NCI-H69 (cell line): ENCODE results near the gene PABPN1L.

Experiments used
- DNase-seq: peaks from one replicate; lab custom pipeline; 2025; lab: John Stamatoyannopoulos, UW

The PABPN1L gene

DNA sequence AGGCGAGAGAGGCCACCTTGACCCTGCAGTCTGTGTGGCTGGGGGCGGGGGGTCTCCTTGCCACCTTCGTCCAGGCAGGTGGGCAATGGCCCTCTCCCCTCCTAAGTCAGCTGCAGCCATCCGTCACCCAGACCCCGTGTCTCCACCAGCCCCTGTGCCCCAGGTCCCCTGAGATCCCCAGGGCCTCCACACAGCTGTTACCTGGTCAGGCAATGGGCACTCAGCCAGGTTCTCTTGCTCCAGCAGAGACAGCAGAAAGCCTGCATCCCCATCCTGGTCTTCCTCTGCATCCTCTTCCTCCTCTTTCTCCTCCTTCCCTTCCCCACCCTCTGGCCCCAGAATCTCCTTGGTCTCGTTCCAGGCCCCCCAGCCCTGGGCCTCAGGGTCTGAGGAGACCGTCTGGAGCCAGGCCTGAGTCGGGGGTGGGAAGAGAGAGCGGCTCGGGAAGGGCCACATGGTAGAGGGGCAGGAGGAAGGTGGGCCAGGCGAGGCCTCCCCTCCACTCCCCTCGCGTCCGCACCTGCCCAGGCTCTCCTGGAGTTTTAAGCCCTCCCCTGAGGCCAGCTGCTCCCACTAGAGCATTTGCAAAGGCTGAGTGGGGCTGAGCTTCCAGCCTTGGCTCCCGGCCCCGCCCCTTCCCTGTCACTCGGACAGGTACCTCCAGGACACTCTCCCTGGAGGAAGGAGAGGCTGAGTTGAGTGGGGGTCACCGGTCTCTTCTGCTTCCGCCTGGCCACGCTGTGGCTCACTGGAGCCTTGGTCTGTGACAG lies at the start of gene PABPN1L:
Gene PABPN1L, minus strand, starts transcription at position 510 of the 770 bp plus-strand sequence. Its CDS starts 54 bp downstream, at position 456.
- peak; percentile 63 for DNase-seq

DNA sequence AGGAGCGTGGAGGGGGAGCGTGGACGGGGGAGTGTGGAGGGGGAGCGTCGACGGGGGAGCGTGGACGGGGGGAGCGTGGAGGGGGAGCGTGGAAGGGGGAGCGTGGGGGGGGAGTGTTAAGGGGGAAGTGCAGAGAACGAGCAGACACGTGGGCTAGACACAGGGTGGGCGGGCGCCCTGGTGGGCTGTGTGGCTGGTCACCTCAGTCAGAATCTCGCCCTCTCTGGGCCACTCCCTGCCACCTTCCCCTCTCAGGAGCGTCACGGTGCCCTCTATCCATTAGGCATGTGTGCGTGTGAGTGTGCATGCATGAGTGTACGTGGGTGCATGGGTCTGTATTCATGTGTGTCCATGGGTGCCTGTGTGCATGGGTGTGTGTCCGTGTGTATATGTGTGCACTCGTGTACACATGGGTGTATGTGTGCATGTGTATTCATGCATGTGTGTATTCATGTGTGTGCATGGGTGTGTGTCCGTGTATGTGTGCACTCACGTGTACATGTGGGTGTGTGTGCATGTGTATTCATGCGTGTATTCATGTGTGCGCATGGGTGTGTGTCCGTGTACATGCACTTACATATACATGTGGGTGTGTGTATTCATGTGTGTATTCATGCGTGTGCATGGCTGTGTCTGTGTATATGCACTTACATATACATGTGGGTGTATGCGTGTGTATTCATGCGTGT lies 49.3 kb upstream of the PABPN1L start:
- no peak for DNase-seq

DNA sequence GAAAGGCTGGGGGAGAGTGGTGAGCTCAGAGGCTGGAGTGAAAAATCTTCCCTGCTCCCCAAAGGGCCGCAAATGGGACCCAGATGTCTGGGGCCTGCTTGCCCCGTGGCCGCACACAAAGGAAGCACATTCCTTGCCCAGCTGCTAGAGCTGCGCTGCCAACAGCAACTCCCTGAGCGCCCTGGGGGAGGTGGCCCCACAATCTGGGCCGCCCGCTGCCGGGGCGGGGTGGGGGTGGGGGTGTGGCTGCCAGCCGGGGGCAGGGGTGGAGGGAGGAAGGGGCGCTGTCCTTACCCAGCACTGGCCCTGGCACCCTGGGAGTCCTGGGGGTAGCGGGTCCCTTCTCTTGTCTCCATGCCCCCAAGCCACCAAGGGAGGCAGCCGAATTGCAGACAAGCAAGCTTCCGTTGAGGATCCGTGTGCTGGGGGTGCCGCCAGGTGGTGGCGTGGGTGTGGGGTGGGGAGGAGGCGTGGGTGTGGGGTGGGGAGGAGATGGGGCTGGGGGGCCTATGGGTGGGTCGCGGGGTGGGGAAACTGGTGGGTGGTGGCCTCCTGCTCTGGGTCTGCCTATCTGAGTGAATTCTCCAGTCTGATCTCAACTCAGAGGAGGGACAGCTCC lies 48.4 kb upstream of the PABPN1L start:
- DNase-seq: peak; percentile 38

- no peak for DNase-seq
Measured at GRCh38 chr16:88913870-88914269, 47.4 kb upstream of the PABPN1L start.

DNA sequence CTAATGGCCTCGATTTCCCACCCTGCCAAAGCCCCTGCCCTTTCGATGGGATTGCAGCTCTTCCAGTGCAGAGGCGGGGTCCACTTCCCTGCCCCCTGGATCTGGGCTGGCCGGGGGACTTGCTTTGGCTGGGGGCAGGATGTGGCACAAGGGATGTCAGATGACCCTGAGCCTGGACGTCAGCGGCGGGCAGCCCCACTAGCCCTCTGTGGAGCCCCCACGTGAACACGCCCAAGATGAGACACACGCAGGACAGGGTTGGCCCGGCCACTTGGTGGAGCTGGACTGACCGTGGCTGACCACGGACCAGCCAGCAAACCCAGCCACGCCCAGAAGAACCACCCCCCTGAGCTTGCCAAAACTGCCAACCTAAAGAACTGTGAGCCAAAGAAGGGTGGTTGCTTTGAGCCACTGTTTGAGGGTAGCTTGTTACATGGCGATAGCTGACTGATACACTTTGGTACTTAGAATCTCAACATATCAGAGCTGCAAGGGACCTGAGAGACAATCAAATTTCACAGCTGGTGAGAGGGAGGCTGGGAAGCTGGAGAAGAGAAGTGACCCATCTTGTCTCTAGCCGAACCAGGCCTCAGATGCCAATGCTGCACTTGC lies 46.6 kb upstream of the PABPN1L start:
- DNase-seq: no peak

DNA sequence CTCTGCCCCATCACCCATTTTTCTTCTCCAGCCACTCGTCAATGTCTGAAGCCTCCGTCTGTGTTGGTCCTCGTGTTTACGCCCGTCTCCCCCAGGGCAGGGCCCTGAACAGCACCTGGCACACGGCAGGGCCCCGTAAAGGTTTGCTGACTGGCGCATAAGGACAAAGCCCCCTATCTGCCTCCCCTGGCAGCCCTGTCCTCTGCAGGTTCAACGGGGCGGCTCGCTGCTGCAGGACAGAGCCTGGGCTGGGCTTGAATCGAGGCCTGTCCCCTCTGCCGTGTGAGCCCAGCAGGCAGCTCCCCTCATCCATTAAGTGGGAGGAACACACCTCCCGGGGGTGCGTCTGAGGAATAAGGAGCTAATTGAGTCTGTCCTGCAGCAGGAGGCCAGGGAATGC lies 46.1 kb upstream of the PABPN1L start:
- DNase-seq: no peak

DNA sequence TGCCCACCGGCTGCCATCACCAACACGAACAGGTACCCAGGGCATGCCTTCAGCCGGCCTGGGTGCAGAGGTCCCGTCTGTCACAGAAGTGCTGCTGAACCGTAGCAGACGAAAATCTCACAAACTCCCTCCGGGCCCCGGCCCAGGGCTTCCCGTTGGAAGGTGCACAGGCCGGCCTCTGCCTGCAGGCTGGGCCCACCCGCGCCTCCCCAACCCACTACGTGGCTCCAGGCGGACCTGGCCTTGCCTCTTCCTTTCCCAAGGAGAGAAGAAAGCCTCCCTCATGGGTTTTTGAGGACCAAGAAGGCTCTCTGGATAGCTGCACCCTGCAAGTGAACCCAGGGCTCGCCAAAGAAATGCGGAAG lies 45.5 kb upstream of the PABPN1L start:
- no peak for DNase-seq

GRCh38 chr16:88911136-88911945 lies 44.9 kb upstream of the PABPN1L start:
- DNase-seq: peak; percentile 40

DNA sequence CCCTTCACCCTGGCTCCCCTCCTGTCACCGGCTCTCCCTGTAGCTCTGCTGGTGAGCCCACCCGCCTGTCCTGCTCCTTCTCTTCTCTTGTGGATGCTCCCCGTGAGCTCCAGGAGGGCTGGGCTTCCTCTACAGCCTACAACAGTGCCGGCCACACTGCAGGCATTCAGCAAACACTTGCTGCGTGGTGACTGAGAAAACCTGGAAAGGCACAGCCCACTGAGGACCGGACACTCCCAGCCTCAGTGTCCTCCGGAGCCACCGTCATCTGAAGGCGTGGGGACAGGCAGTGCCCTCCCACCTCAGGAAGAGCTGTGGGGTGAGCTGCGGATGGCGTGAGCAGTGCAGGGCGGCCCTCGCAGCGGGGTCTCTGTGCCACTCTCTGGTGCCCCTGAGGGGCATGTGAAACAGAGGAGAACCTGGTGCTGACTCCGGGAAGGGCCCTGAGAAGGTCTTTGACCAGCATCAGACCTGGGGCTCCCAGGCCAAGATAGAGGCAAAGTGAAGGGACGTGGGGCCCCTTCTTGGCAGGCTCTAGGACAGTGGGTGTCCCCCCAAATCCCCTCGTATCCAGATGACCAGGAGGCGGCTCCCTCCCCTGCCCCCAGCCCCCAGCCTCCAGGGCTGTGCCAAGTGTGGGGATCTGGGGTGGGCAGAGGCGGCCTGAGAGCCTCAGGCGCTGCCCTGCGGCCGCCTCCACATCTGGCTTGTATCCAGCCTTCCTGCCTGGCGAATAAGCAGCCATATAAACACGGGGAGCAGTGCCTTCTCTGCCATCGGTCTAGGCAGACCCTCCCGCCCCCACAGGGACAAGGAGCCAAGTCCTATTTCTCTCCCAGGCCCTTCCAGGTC lies 44.0 kb upstream of the PABPN1L start:
- peak; percentile 40 for DNase-seq

DNA sequence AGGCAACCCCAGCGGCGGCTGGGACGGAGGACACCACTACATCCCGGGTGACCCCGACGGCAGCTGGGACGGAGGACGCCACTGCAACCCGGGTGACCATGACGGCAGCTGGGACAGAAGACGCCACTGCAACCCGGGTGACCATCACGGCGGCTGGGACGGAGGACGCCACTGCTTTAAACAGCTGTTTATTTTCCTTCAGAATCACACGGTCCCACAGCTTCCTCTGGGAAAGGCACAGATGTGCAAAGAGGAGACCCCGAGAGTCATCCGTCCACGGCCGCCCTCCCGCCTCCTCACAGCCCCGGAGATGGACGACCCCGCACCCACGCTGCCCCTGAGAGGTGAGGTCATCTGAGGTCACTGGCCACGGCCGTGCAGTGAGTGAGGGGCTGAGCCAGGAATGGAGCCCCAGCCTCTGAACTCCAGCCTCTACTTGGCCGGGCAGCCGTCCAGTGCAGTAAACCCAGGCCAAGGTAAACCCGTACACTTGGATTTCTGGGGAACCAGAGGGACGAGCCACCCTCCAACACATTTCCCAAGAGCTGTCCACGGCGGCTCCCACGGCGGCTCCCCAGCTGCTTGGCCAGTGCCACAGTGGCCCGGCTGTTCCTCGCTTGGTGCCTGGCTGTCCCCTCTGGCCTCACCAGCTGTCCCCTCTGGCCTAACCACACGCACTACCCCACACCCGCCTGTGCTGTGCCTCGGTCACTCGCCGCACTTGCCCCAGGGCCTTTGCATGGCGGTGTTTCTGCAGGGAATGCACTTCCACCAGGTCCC lies 43.2 kb upstream of the PABPN1L start:
- DNase-seq: no peak

- no peak for DNase-seq
Measured at GRCh38 chr16:88908307-88908706, 41.8 kb upstream of the PABPN1L start.

GRCh38 chr16:88907768-88908167 lies 41.3 kb upstream of the PABPN1L start:
- DNase-seq: no peak

GRCh38 chr16:88906535-88907105 lies 40.2 kb upstream of the PABPN1L start:
- no peak for DNase-seq

GRCh38 chr16:88906020-88906419 lies 39.6 kb upstream of the PABPN1L start:
- no peak for DNase-seq

- peak; percentile 36 for DNase-seq
Measured at GRCh38 chr16:88905563-88905962, 39.1 kb upstream of the PABPN1L start.

GRCh38 chr16:88904676-88905365 lies 38.4 kb upstream of the PABPN1L start:
- DNase-seq: peak; percentile 29

- no peak for DNase-seq
Measured at GRCh38 chr16:88903267-88903666, 36.8 kb upstream of the PABPN1L start.

DNA sequence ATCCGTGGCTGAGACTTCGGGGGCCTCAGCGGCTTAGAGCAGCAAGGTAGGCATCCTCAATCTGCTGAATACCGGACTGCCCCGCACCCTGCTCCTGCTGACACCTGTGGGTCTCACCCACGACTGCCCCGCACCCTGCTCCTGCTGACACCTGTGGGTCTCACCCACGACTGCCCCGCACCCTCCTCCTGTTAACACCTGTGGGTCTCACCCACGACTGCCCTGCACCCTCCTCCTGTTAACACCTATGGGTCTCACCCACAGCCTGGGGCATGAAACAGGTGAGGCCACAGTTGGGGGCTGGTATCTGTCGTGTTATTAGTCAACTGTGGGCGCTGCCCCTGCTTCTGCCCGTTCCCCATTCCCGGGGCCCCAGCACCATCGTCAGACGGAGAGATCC lies 36.3 kb upstream of the PABPN1L start:
- DNase-seq: no peak

GRCh38 chr16:88901718-88902337 lies 35.4 kb upstream of the PABPN1L start:
- DNase-seq: no peak
